B cell (primary cell): ENCODE results near the gene SLITRK1. TPM values are rescaled to one million over a fixed set of nuclear protein-coding genes. Genes with fewer than 3 reads are reported as not detected.

Experiments used
- ATAC-seq: fragments of 200-7000 bp; cut with Tn5 transposase; one replicate; pipeline ENCODE4 v1.10.0; 2021; ENCODE audit warnings: low read depth, mild to moderate bottlenecking, moderate number of reproducible peaks, moderate library complexity
- CTCF ChIA-PET: fragments of 350-600 bp; sonication (Branson Sonifier 250); formaldehyde crosslinking; loops from one replicate; lab custom pipeline; 2021; ENCODE audit warnings: antibody characterized with exemption, inconsistent platforms; lab: Charles Lee
- POLR2A ChIA-PET: fragments of 350-600 bp; sonication (Branson Sonifier 250); formaldehyde crosslinking; loops from one replicate; lab custom pipeline; 2021; ENCODE audit warnings: antibody characterized with exemption; lab: Charles Lee
- DNase-seq: peaks from one replicate; pipeline ENCODE4 v3.0.0; 2013
- H2AFZ ChIP-seq: 2 replicates; pipeline ENCODE4 v1.6.1; 2012; ENCODE audit warnings: mild to moderate bottlenecking, low read depth, low read length; ENCODE audit not compliant: insufficient read depth, poor library complexity, severe bottlenecking
- H3K27ac ChIP-seq, 2 donors: 1 replicate in 1 of 2; 2 replicates in 1 of 2; pipeline ENCODE4 v1.5.1; 2012 to 2013; ENCODE audit warnings: low read length in 2 of 2, mild to moderate bottlenecking in 2 of 2, moderate library complexity in 1 of 2
- H3K27me3 ChIP-seq, 4 experiments: fragments of 200-600 bp in 1 of 4; sonication (generic) in 1 of 4; replicated peaks in 1 of 4; 1 replicate in 2 of 4; 2 replicates in 2 of 4; pipeline versions ENCODE4 v1.6.1 to v1.7.0; 2013 to 2016; ENCODE audit warnings: low read length in 3 of 4, mild to moderate bottlenecking in 2 of 4, mixed read lengths in 1 of 4, moderate library complexity in 1 of 4; ENCODE audit not compliant: insufficient read depth in 4 of 4, control insufficient read depth in 3 of 4; ENCODE audit errors: control extremely low read depth in 1 of 4
- H3K36me3 ChIP-seq, 2 experiments: replicated peaks in 1 of 2; 1 replicate in 1 of 2; 2 replicates in 1 of 2; pipeline versions ENCODE4 v1.6.1 to v1.7.1; 2013; ENCODE audit warnings: low read length in 1 of 2; ENCODE audit not compliant: insufficient read depth in 2 of 2, control insufficient read depth in 1 of 2; ENCODE audit errors: control extremely low read depth in 1 of 2, extremely low read depth in 1 of 2
- H3K4me1 ChIP-seq, 2 donors: fragments of 200-600 bp in 1 of 2; sonication (generic) in 1 of 2; 1 replicate in 1 of 2; 2 replicates in 1 of 2; pipeline versions ENCODE4 v1.5.1 to v1.6.1; 2013 to 2017; ENCODE audit warnings: low read length in 2 of 2; ENCODE audit not compliant: control insufficient read depth in 2 of 2, insufficient read depth in 2 of 2
- H3K4me2 ChIP-seq: replicated peaks from 2 replicates; pipeline ENCODE3; 2012; ENCODE audit warnings: mild to moderate bottlenecking, low read depth, low read length; ENCODE audit not compliant: poor library complexity, severe bottlenecking
- H3K4me3 ChIP-seq, 5 experiments: fragments of 200-600 bp in 1 of 5; sonication (generic) in 1 of 5; 1 replicate in 3 of 5; 2 replicates in 2 of 5; pipeline versions ENCODE4 v1.5.1 to v1.7.0; 2011 to 2016; ENCODE audit warnings: low read length in 4 of 5, mild to moderate bottlenecking in 4 of 5, low read depth in 2 of 5, control low read depth in 1 of 5, moderate library complexity in 1 of 5; ENCODE audit not compliant: insufficient read depth in 1 of 5; ENCODE audit errors: control extremely low read depth in 1 of 5, extremely low read depth in 1 of 5
- H3K79me2 ChIP-seq: fragments of 200-600 bp; sonication (generic); one replicate; pipeline ENCODE4 v1.6.0; 2016; ENCODE audit warnings: low read length; ENCODE audit not compliant: control insufficient read depth, insufficient read depth
- H3K9ac ChIP-seq: fragments of 200-600 bp; sonication (generic); 2 replicates; pipeline ENCODE4 v1.6.1; 2017; ENCODE audit warnings: mild to moderate bottlenecking, low read length, moderate library complexity
- H3K9me3 ChIP-seq, 3 donors: one replicate each; pipeline versions ENCODE4 v1.6.1 to v1.7.1; 2013; ENCODE audit warnings: low read length in 2 of 3; ENCODE audit not compliant: control insufficient read depth in 2 of 3, insufficient read depth in 1 of 3; ENCODE audit errors: control extremely low read depth in 1 of 3
- H4K20me1 ChIP-seq: 2 replicates; pipeline ENCODE4 v1.6.0; 2012; ENCODE audit warnings: mild to moderate bottlenecking, low read length; ENCODE audit not compliant: insufficient read depth, control insufficient read depth, poor library complexity, severe bottlenecking
- H3K27ac Mint-ChIP-seq: one replicate; pipeline ENCODE4 v1.8.0; 2021; ENCODE audit warnings: mixed read lengths
- H3K27me3 Mint-ChIP-seq: one replicate; pipeline ENCODE4 v1.8.0; 2021; ENCODE audit warnings: mixed read lengths
- H3K4me1 Mint-ChIP-seq: one replicate; pipeline ENCODE4 v1.8.0; 2021; ENCODE audit warnings: mixed read lengths
- H3K4me3 Mint-ChIP-seq: one replicate; pipeline ENCODE4 v1.8.0; 2021; ENCODE audit warnings: mixed read lengths
- H3K9me3 Mint-ChIP-seq: one replicate; pipeline ENCODE4 v1.8.0; 2022; ENCODE audit warnings: mixed read lengths; ENCODE audit not compliant: insufficient read depth
- EZH2 ChIP-seq: IDR thresholded peaks from 2 replicates; pipeline ENCODE4 v1.6.1; 2012; ENCODE audit warnings: borderline replicate concordance, low read depth, mild to moderate bottlenecking, moderate library complexity, low read length; ENCODE audit not compliant: insufficient read depth, poor library complexity, severe bottlenecking
- WGBS: methylation state at CpG from one replicate; pipeline ENCODE4 v1.1.5; 2013; ENCODE audit warnings: missing lambda C conversion rate; ENCODE audit not compliant: insufficient coverage; 5-methylcytosine and 5-hydroxymethylcytosine counted together
- intact Hi-C: fragments of 100-400 bp; cut with micrococcal nuclease; formaldehyde crosslinking; loops from one replicate; pipeline ENCODE4 v1.10.0; 2022
- polyA plus RNA-seq: library from polyadenylated mRNA; depleted of rRNA; stranded (reverse); fragments of >200 nt; gene quantifications from 2 replicates; pipeline ENCODE4 v1.2.3, GENCODE V29; 2012
- total RNA-seq, 2 donors: library from RNA; stranded (reverse); fragments of 120-200 nt in 1 of 2; gene quantifications; 1 replicate in 1 of 2; 2 replicates in 1 of 2; pipeline versions ENCODE4 v1.2.3 to v1.2.4, GENCODE V29; 2013 to 2022
- TF ChIP-seq, protein P1 (sequence below): fragments of 200-600 bp; IDR thresholded peaks from one replicate; pipeline ENCODE4 v1.8.0; 2022; ENCODE audit warnings: antibody characterized with exemption, mild to moderate bottlenecking

Gene SLITRK1
- total and polyA plus RNA-seq, 2 donors (not counting 1 experiment from before 2014, with no cell fraction given): not detected

DNA sequence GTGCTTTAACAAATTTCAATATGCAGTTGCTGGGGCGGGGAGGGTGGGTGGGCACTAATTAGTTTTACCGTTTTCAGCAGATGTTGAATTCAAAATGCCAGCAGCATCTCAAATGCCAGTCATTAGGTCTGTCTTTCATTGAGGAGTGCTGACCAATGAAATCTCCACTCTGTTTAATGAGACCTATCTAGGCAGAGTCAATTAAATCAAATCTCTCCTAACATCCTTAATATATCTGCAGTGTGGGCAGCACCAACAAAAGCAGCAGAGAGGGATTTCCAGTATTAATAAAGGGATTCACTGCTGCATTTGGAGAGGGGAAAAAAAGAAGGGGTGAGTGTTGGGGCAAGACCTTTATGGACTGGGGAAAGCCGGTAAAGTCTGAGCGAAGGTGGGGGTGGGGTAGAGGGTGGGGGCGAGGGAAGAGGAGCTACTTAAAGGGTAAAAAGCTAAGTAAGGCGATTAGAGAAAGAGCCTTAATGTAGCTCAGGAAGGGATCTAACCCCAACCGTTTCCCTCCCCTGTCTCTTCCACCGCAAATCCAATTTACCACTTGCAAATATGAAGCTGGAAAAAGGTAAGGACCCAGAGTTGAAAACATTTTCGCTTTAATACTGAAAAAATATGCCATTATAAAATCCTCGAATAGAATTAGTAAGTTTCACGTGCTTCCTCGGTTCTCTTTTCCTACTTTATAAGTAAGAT lies 4.5 kb downstream of the SLITRK1 start:
- TF ChIP-seq, protein P1, sequence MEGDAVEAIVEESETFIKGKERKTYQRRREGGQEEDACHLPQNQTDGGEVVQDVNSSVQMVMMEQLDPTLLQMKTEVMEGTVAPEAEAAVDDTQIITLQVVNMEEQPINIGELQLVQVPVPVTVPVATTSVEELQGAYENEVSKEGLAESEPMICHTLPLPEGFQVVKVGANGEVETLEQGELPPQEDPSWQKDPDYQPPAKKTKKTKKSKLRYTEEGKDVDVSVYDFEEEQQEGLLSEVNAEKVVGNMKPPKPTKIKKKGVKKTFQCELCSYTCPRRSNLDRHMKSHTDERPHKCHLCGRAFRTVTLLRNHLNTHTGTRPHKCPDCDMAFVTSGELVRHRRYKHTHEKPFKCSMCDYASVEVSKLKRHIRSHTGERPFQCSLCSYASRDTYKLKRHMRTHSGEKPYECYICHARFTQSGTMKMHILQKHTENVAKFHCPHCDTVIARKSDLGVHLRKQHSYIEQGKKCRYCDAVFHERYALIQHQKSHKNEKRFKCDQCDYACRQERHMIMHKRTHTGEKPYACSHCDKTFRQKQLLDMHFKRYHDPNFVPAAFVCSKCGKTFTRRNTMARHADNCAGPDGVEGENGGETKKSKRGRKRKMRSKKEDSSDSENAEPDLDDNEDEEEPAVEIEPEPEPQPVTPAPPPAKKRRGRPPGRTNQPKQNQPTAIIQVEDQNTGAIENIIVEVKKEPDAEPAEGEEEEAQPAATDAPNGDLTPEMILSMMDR: no peak
- no peak for TF ChIP-seq EZH2
- no peak overlapping the region for H3K9ac ChIP-seq
- H4K20me1 ChIP-seq: no peaks in the 10 kb centered on the region
- POLR2A ChIA-PET: no interaction called here
- DNase-seq (no peak), ATAC-seq (no peak)
- no peak overlapping the region for H3K4me2 ChIP-seq
- H3K4me1 ChIP-seq: no peaks in the 10 kb centered on the region
- Mint-ChIP-seq H3K4me1 (no peaks in the 10 kb centered on the region), H3K9me3 (no peaks in the 10 kb centered on the region), H3K27me3 (peaks cover 18% of the 10 kb centered on the region), H3K4me3 (no peak overlapping the region), H3K27ac (no peak overlapping the region)
- no peak overlapping the region for H3K4me3 ChIP-seq
- no peak overlapping the region for H2AFZ ChIP-seq
- no peaks in the 10 kb centered on the region for H3K36me3 ChIP-seq
- H3K27ac ChIP-seq: no peak overlapping the region
- H3K79me2 ChIP-seq: no peaks in the 10 kb centered on the region
- 56% methylated on average over 3 of the region's 12 CpGs for WGBS
- intact Hi-C loops: no loop called here
- H3K27me3 ChIP-seq: peaks cover 0 to 37% (median 8%) of the 10 kb centered on the region in 4 experiments
- CTCF ChIA-PET: no interaction called here
- peaks cover 1 to 31% (median 2%) of the 10 kb centered on the region in 3 donors for H3K9me3 ChIP-seq

DNA sequence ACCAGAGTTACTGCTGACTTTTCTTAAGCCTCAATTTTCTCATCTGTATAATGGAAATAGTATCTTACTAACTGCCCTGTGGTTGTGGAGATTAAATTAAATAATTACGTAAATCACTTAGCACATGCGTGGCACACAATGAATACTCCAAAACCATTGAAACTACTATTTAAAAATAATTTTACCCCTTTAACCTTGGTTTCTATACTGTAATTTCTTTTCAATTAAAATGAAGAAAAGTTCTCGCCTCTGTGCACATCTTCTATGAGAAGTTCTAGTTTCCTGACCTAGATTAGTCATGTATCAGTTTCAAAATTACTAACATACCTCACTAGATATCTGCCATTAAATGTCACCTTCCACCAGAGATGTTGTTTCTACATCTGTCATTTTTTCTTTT lies 5.7 kb downstream of the SLITRK1 start:
- Mint-ChIP-seq H3K27me3 (peaks cover 12% of the 10 kb centered on the region), H3K9me3 (peaks cover 3% of the 10 kb centered on the region), H3K27ac (no peak overlapping the region), H3K4me1 (no peaks in the 10 kb centered on the region), H3K4me3 (no peak overlapping the region)
- no peaks in the 10 kb centered on the region for H3K36me3 ChIP-seq
- no peak for ATAC-seq
- H3K27me3 ChIP-seq: peaks cover 0 to 29% (median 5%) of the 10 kb centered on the region in 4 experiments
- H4K20me1 ChIP-seq: no peaks in the 10 kb centered on the region
- no peak for DNase-seq
- peaks cover 1 to 26% (median 2%) of the 10 kb centered on the region in 3 donors for H3K9me3 ChIP-seq
- no peak overlapping the region for H3K9ac ChIP-seq
- no peak overlapping the region for H2AFZ ChIP-seq
- H3K27ac ChIP-seq: no peak overlapping the region
- POLR2A ChIA-PET: no interaction called here
- no CpG with 5 or more reads among the region's 3 CpGs for WGBS
- no peak overlapping the region for H3K4me2 ChIP-seq
- H3K79me2 ChIP-seq: no peaks in the 10 kb centered on the region
- CTCF ChIA-PET: no interaction called here
- intact Hi-C loops: no loop called here
- no peak for TF ChIP-seq EZH2
- no peaks in the 10 kb centered on the region for H3K4me1 ChIP-seq
- no peak overlapping the region for H3K4me3 ChIP-seq
